Measurements from ENCODE around the gene CD8B. TPM values are rescaled to one million over a fixed set of nuclear protein-coding genes. Genes with fewer than 3 reads are reported as not detected.
A peak's percentile ranks its signal among the peaks of the same experiment; 100 is the strongest.
"Not testable (repeated sequence)": the region's sequence is repeated elsewhere in the genome, so short reads cannot be mapped to it uniquely, and the experiment has no call there.

The CD8B gene
- not detected in 2 replicates for total RNA-seq (2014; rRNA removed; shearing (Covaris generic); ENCODE audit: low replicate concordance)

DNA sequence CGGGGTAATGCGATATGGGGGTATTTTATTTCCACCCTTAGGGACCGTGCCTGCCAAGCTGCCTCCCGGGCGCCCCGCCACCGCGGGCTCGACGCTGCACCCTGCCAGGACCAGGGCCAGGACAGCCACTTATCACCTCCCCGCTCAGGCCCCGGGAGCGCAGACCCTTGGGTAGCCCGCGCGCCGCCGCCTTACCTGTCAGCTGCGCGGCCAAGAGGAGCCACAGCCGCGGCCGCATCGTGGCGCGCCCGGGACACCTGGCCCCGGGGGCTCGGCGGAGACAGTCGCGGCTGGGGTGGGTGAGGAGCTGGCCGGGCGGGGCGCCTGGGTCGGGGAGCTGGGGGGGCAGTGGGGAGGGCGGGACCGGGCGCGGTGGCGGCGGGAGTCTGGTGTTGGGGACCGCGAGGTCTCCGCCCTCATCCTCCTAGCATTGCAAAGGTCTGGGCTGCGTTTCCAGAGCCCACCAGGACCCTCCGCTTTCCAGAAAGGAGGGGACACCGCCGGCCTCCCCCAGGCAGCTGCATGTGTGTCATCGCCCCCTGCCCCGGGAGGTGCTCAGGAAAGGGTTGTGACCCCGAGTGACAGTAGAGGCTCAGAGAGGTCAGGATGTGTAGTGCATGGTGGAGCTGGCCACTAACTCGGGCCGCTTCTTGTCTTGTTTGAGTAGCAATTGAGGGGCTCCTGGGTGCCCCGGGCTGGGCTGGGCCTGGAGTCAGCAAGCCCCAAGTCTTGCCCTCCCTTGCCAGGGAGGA lies at the start of gene CD8B:
Gene CD8B (minus strand): TSS at position 259 of the 752 bp plus-strand sequence. CDS start 21 bp downstream, at position 238.
- H3K27ac ChIP-seq (ENCODE audit: low read length); H3K9ac ChIP-seq (ENCODE audit: low read length); H3K9me2 ChIP-seq (replicated peaks; ENCODE audit: insufficient read depth, low read length); H4K20me1 ChIP-seq (ENCODE audit: insufficient read depth, low read depth, low read length); DNase-seq; H3K4me1 ChIP-seq (ENCODE audit: low read length); H3K27me3 ChIP-seq (ENCODE audit: low read length); H2AFZ ChIP-seq (ENCODE audit: low read length); H3K4me2 ChIP-seq (ENCODE audit: low read depth, low read length, poor library complexity, severe bottlenecking); H3K36me3 ChIP-seq (ENCODE audit: insufficient read depth, low read length); H3K9me3 ChIP-seq (ENCODE audit: low read length); H3K4me3 ChIP-seq (ENCODE audit: low read length); H3K79me2 ChIP-seq (ENCODE audit: low read length): not testable (repeated sequence)

DNA sequence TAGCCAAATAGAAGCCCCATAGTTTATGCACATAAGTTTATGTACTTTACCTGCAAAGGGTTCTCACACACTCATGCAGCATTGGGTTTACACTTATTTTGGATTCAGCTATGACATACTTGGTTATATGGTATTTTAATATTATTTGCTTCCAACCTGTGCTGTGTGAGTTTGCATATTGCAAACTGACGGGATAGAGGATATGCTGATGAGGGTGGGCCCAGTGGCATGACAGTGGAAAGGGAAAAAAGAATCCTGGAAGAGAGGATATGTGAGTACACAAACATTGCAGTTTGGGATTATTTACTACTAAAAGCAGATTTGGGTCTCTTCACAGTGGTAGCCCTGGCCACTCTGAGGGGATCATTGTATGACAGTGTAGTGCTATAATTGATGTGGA lies 44.2 kb upstream of the CD8B start:
- H3K4me3 ChIP-seq (ENCODE audit: low read length); H3K4me1 ChIP-seq (ENCODE audit: low read length); H3K27ac ChIP-seq (ENCODE audit: low read length); DNase-seq; H4K20me1 ChIP-seq (ENCODE audit: insufficient read depth, low read depth, low read length); H3K9me3 ChIP-seq (ENCODE audit: low read length); H3K79me2 ChIP-seq (ENCODE audit: low read length); H3K9me2 ChIP-seq (replicated peaks; ENCODE audit: insufficient read depth, low read length); H3K27me3 ChIP-seq (ENCODE audit: low read length); H2AFZ ChIP-seq (ENCODE audit: low read length); H3K9ac ChIP-seq (ENCODE audit: low read length); H3K4me2 ChIP-seq (ENCODE audit: low read depth, low read length, poor library complexity, severe bottlenecking); H3K36me3 ChIP-seq (ENCODE audit: insufficient read depth, low read length): not testable (repeated sequence)

DNA sequence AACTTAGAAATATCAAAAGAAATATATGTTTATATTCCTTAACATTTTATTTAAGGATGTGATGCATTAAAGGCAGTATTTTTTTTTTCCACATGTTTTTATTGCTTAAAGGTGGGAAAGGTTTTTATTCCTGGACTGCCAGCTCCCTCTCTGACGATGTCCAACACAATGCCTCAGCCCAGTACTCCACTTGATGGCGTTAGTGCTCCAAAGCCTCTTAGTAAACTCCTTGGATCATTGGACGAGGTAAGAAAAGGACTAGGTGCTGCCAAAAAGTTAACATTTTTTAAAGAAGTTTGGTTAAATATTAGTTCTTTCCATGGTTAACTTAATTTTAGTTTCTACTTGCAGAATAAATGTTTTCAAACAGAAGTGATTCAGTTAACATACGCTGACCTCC lies 39.0 kb upstream of the CD8B start:
- not testable (repeated sequence) for H3K4me1 ChIP-seq (ENCODE audit: low read length); H3K4me2 ChIP-seq (ENCODE audit: low read depth, low read length, poor library complexity, severe bottlenecking); H3K9me2 ChIP-seq (replicated peaks; ENCODE audit: insufficient read depth, low read length); H3K4me3 ChIP-seq (ENCODE audit: low read length); H3K27ac ChIP-seq (ENCODE audit: low read length); H2AFZ ChIP-seq (ENCODE audit: low read length); H3K9ac ChIP-seq (ENCODE audit: low read length); H3K79me2 ChIP-seq (ENCODE audit: low read length); H3K9me3 ChIP-seq (ENCODE audit: low read length); H3K27me3 ChIP-seq (ENCODE audit: low read length); H4K20me1 ChIP-seq (ENCODE audit: insufficient read depth, low read depth, low read length); H3K36me3 ChIP-seq (ENCODE audit: insufficient read depth, low read length)
- DNase-seq: peak; percentile 47

DNA sequence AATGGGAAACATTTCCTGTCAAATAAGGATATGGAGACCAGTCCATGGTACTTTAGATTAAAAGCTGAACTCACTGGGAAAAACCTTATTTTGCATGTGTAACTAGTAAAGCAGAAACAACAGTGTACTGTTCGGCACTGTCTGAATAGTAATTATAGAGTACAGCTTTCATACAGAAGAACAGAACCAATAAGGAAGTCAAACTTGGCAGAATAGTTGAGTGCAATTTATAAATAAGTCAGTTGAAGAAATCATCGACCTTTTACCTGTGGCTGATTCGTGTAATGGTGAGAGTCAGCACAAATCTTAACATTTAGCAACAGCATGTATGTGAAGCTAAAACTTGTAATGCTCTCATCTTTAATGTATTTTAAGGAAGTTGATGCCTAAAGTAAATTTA lies 24.3 kb upstream of the CD8B start:
- not testable (repeated sequence) for H4K20me1 ChIP-seq (ENCODE audit: insufficient read depth, low read depth, low read length); H3K4me3 ChIP-seq (ENCODE audit: low read length); H3K9me3 ChIP-seq (ENCODE audit: low read length); H3K27me3 ChIP-seq (ENCODE audit: low read length); DNase-seq; H3K79me2 ChIP-seq (ENCODE audit: low read length); H3K27ac ChIP-seq (ENCODE audit: low read length); H3K9me2 ChIP-seq (replicated peaks; ENCODE audit: insufficient read depth, low read length); H3K9ac ChIP-seq (ENCODE audit: low read length); H3K36me3 ChIP-seq (ENCODE audit: insufficient read depth, low read length); H3K4me2 ChIP-seq (ENCODE audit: low read depth, low read length, poor library complexity, severe bottlenecking); H2AFZ ChIP-seq (ENCODE audit: low read length); H3K4me1 ChIP-seq (ENCODE audit: low read length)

DNA sequence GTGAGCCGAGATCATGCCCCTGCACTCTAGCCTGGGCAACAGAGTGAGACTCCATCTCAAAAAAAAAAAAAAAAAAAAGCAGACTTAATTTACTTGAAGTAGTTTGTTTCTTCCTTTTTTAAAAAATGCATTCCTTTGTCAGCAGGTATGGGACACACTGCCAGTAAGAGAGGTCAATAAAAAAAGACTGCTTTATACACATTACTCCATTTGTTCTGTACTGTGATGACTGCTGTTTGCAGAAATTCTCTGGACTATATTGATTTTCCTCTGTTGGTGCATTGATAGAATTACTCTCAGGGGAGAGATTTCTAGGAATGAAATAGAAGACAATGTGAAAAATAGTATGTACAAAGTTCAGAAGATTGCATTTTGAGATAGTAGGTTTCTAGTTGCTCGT lies 21.2 kb upstream of the CD8B start:
- not testable (repeated sequence) for H3K4me1 ChIP-seq (ENCODE audit: low read length); H3K9me2 ChIP-seq (replicated peaks; ENCODE audit: insufficient read depth, low read length)

DNA sequence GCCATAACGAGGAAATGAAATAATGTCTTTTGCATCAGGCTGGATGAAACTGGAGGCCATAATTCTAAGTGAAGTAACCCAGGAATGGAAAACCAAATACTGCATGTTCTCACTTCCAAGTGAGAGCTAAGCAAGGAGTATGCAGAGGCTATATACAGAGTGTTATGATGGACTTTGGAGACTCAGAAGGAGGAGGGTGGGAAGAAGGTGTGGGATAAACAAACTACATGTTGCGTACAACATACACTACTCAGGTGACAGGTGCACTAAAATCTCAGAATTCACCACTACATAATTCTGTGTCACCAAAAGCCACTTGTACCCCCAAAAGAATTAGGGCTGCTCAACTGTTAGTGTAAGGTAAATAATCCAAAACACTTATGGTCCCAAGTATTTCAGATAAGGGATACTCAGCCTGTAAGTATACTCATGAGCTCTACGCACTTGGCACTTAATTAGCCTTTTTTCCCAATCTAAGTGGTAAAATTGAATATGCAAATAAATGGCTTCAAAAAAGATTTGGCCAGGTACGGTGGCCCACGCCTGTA lies 20.5 kb upstream of the CD8B start:
- not testable (repeated sequence) for DNase-seq; H3K27ac ChIP-seq (ENCODE audit: low read length); H4K20me1 ChIP-seq (ENCODE audit: insufficient read depth, low read depth, low read length); H3K9me2 ChIP-seq (replicated peaks; ENCODE audit: insufficient read depth, low read length); H2AFZ ChIP-seq (ENCODE audit: low read length); H3K9ac ChIP-seq (ENCODE audit: low read length); H3K27me3 ChIP-seq (ENCODE audit: low read length); H3K4me1 ChIP-seq (ENCODE audit: low read length); H3K4me2 ChIP-seq (ENCODE audit: low read depth, low read length, poor library complexity, severe bottlenecking); H3K4me3 ChIP-seq (ENCODE audit: low read length); H3K9me3 ChIP-seq (ENCODE audit: low read length); H3K36me3 ChIP-seq (ENCODE audit: insufficient read depth, low read length); H3K79me2 ChIP-seq (ENCODE audit: low read length)

More for the DNA sequence above, 21.2 kb upstream of the CD8B start:
- not testable (repeated sequence) for H3K79me2 ChIP-seq (ENCODE audit: low read length); H3K4me3 ChIP-seq (ENCODE audit: low read length); H3K27ac ChIP-seq (ENCODE audit: low read length); DNase-seq; H3K9me3 ChIP-seq (ENCODE audit: low read length); H2AFZ ChIP-seq (ENCODE audit: low read length); H4K20me1 ChIP-seq (ENCODE audit: insufficient read depth, low read depth, low read length); H3K36me3 ChIP-seq (ENCODE audit: insufficient read depth, low read length); H3K9ac ChIP-seq (ENCODE audit: low read length); H3K4me2 ChIP-seq (ENCODE audit: low read depth, low read length, poor library complexity, severe bottlenecking); H3K27me3 ChIP-seq (ENCODE audit: low read length)

DNA sequence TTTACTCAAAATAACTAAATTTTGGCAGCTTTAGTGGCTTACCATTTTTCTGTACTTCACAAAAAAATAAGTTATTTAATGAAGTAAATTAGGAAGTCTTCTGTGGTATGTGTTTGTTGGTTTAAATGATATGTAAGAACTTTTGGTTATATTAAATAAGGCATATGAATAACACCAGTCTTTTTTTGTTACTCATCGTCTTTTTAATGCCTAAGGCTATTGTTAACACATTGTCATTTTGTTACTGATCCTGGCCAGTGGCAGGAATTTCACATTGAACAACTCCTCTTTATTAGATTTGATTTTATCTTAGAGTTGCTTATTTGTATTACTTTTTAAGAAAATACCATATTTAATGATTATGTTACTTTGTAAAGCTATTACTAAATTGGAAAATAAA lies 17.3 kb upstream of the CD8B start:
- not testable (repeated sequence) for H3K9ac ChIP-seq (ENCODE audit: low read length); H3K27me3 ChIP-seq (ENCODE audit: low read length); H3K4me3 ChIP-seq (ENCODE audit: low read length); H3K36me3 ChIP-seq (ENCODE audit: insufficient read depth, low read length); H3K27ac ChIP-seq (ENCODE audit: low read length); H3K9me3 ChIP-seq (ENCODE audit: low read length); DNase-seq; H3K4me2 ChIP-seq (ENCODE audit: low read depth, low read length, poor library complexity, severe bottlenecking); H2AFZ ChIP-seq (ENCODE audit: low read length); H3K4me1 ChIP-seq (ENCODE audit: low read length); H4K20me1 ChIP-seq (ENCODE audit: insufficient read depth, low read depth, low read length); H3K79me2 ChIP-seq (ENCODE audit: low read length); H3K9me2 ChIP-seq (replicated peaks; ENCODE audit: insufficient read depth, low read length)

DNA sequence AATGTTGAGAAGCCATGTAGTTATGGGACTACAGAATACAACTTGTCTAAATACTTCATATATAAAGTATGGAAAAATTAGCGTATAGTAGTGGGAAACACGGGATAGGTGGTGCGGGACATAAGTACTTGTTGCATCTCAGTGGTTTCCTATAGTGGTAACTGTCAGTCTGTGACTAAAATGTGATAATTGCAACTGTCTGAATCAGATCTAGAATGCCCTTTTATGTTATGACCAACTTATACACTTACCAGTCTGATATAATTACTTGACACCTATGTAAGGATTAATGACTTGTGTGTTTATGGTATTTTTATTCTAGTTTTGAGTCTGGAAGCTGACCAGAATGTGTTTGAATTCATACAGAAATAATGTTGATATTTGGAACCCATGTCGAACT lies 9.3 kb upstream of the CD8B start:
- H3K9me2 ChIP-seq (replicated peaks; ENCODE audit: insufficient read depth, low read length); H3K9me3 ChIP-seq (ENCODE audit: low read length); H3K27me3 ChIP-seq (ENCODE audit: low read length); H3K9ac ChIP-seq (ENCODE audit: low read length); H3K36me3 ChIP-seq (ENCODE audit: insufficient read depth, low read length); H3K4me1 ChIP-seq (ENCODE audit: low read length); H3K27ac ChIP-seq (ENCODE audit: low read length); H4K20me1 ChIP-seq (ENCODE audit: insufficient read depth, low read depth, low read length); H2AFZ ChIP-seq (ENCODE audit: low read length); H3K4me2 ChIP-seq (ENCODE audit: low read depth, low read length, poor library complexity, severe bottlenecking); H3K4me3 ChIP-seq (ENCODE audit: low read length); H3K79me2 ChIP-seq (ENCODE audit: low read length); DNase-seq: not testable (repeated sequence)

All from Karpas-422 (cell line).